Measurements from ENCODE around the gene IPO5. TPM values are rescaled to one million over a fixed set of nuclear protein-coding genes. Genes with fewer than 3 reads are reported as not detected.

IPO5 gene
- total and polyA plus RNA-seq, 7 donors = 13.4 to 147 (median 106) TPM

DNA sequence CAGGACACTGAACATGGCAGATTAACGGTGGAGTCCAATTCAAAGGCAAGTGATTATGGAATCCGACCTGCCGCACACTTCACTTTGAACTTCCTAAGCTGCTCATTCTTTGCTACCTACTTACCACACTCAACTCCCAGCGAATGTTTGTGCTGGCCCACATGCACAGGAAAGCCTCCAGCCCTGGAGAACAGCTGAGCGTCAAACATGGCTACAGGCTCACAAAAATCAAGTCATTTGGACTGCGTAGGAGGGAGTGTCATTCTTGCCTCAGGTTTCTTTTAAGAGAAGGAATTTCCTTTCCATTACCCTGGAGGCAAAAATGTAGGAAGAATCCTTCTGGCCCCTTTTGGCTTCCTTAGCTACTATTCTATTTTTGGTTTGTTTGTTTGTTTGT, 41.3 kb upstream of the IPO5 start:
- TF ChIP-seq POLR2A (IDR thresholded peaks at IDR 0.05) (no peak), CTCF (IDR thresholded peaks at IDR 0.05) (no peak), POLR2AphosphoS5 (IDR thresholded peaks at IDR 0.05) (no peak), EP300 (IDR thresholded peaks at IDR 0.05) (no peak)
- Histone ChIP-seq H3K27me3 (no peaks in the 10 kb centered on the region), H3K4me1 (no peaks in the 10 kb centered on the region), H3K9me3 (peaks cover 0 to 4% (median 0%) of the 10 kb centered on the region in 4 donors), H3K36me3 (no peaks in the 10 kb centered on the region), H3K27ac (no peak overlapping the region), H3K4me3 (no peak overlapping the region)
- intact Hi-C loops (cut with DNase I) = no loop called here
- WGBS, 2 donors = 83 to 92% methylated on average over 6 of the region's 6 CpGs
- no peak for DNase-seq

DNA sequence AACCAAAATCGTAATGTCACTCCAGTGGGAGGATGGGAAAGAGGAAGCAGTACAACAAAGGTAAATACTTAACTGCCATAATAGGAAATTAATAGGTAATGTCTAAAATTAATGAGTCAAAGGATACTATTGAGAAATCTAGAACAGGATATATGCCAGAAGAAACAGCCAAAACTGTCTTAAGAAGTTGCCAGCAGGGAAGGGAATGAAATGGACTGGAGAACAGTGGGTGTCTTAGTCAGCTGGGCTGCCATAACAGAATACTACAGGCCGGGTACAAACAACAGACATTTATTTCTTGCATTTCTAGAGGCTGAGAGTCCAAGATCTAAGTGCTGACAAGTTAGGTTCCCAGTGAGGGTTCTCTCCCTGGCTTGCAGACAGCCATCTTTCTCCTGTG, 40.3 kb upstream of the IPO5 start:
- H3K27ac ChIP-seq = no peak overlapping the region
- H3K36me3 ChIP-seq = no peaks in the 10 kb centered on the region
- H3K4me1 ChIP-seq = no peaks in the 10 kb centered on the region
- no peak overlapping the region for H3K4me3 ChIP-seq
- peaks cover 0 to 4% (median 0%) of the 10 kb centered on the region in 4 donors for H3K9me3 ChIP-seq
- DNase-seq = no peak
- no peaks in the 10 kb centered on the region for H3K27me3 ChIP-seq
- WGBS, 2 donors = 87 to 90% methylated on average over 2 of the region's 2 CpGs
- TF ChIP-seq POLR2A (IDR thresholded peaks at IDR 0.05) (no peak), CTCF (IDR thresholded peaks at IDR 0.05) (no peak), POLR2AphosphoS5 (IDR thresholded peaks at IDR 0.05) (no peak), EP300 (IDR thresholded peaks at IDR 0.05) (no peak)
- intact Hi-C loops (cut with DNase I) = no loop called here

- no peak for TF ChIP-seq EP300 (IDR thresholded peaks at IDR 0.05)
- no peak for TF ChIP-seq CTCF (IDR thresholded peaks at IDR 0.05)
- TF ChIP-seq POLR2A (IDR thresholded peaks at IDR 0.05) = no peak
- TF ChIP-seq POLR2AphosphoS5 (IDR thresholded peaks at IDR 0.05) = no peak
- intact Hi-C loops (cut with DNase I) = no loop called here
- H3K27ac ChIP-seq = no peak overlapping the region
- no peak overlapping the region for H3K4me3 ChIP-seq
- peaks cover 0 to 4% (median 0%) of the 10 kb centered on the region in 4 donors for H3K9me3 ChIP-seq
- DNase-seq = no peak
- no peaks in the 10 kb centered on the region for H3K36me3 ChIP-seq
- no peaks in the 10 kb centered on the region for H3K4me1 ChIP-seq
- 81 to 91% methylated on average over 1 of the region's 1 CpG for WGBS, 2 donors
- H3K27me3 ChIP-seq = no peaks in the 10 kb centered on the region
Measured at GRCh38 chr13:97914540-97914939, 38.9 kb upstream of the IPO5 start.

- intact Hi-C loops (cut with DNase I) = no loop called here
- TF ChIP-seq CTCF (IDR thresholded peaks at IDR 0.05) = no peak
- H3K4me3 ChIP-seq = no peak overlapping the region
- DNase-seq = no peak
- H3K4me1 ChIP-seq = no peaks in the 10 kb centered on the region
- H3K9me3 ChIP-seq = no peaks in the 10 kb centered on the region
- H3K27ac ChIP-seq = no peak overlapping the region
- H3K27me3 ChIP-seq = no peaks in the 10 kb centered on the region
- no peaks in the 10 kb centered on the region for H3K36me3 ChIP-seq
- 78 to 80% methylated on average over 6 of the region's 6 CpGs for WGBS, 2 donors
Measured at GRCh38 chr13:97921176-97921816, 32.2 kb upstream of the IPO5 start.

DNA sequence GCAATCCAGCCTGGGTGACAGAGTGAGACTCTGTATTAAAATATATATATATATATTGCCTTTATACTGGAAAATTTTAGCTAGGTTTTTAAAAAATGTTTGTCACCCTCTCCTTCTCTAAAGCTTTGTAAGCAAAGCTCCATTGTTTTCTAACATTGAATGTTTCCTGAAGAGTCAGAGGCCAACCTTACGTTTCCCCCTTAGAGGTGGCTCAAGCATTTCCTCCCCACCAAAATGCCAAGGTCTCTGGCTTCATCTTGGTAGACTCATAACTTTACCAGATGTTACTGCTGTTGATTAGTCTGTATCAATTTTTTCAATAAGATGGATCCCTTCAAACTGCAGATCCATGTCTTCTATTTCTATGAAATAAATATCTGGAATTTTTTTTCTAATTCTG, 25.2 kb upstream of the IPO5 start:
- WGBS, 2 donors = 75 to 76% methylated on average over 1 of the region's 1 CpG
- no peak for DNase-seq
- Histone ChIP-seq H3K27me3 (no peaks in the 10 kb centered on the region), H3K4me1 (no peaks in the 10 kb centered on the region), H3K9me3 (no peaks in the 10 kb centered on the region), H3K4me3 (no peak overlapping the region), H3K36me3 (no peaks in the 10 kb centered on the region), H3K27ac (no peak overlapping the region)
- TF ChIP-seq POLR2AphosphoS5 (IDR thresholded peaks at IDR 0.05) (no peak), POLR2A (IDR thresholded peaks at IDR 0.05) (no peak), EP300 (IDR thresholded peaks at IDR 0.05) (no peak), CTCF (IDR thresholded peaks at IDR 0.05) (no peak)
- intact Hi-C loops (cut with DNase I) = no loop called here

Measured in sigmoid colon (tissue), 7 donors.